Thyroid gland (tissue), 4 donors: ENCODE data around the gene ANKRD28. TPM values are rescaled to one million over a fixed set of nuclear protein-coding genes. Genes with fewer than 3 reads are reported as not detected.

Source experiments
- DNase-seq, 2 donors: peaks; one replicate each; pipeline ENCODE4 v3.0.0-alpha.2; 2019
- H3K27ac ChIP-seq, 3 donors: fragments of 200-600 bp; sonication (generic); 1 replicate in 2 of 3; 2 replicates in 1 of 3; pipeline ENCODE4 v1.5.1; 2016 to 2019; ENCODE audit warnings: mild to moderate bottlenecking in 1 of 3, moderate library complexity in 1 of 3
- H3K27me3 ChIP-seq: fragments of 200-600 bp; sonication (generic); one replicate; pipeline ENCODE4 v1.5.1; 2019
- H3K36me3 ChIP-seq, 2 donors: fragments of 200-600 bp; sonication (generic); one replicate each; pipeline ENCODE4 v1.5.1; 2016 to 2019
- H3K4me1 ChIP-seq, 2 donors: fragments of 200-600 bp; sonication (generic); one replicate each; pipeline ENCODE4 v1.5.1; 2017 to 2019
- H3K4me3 ChIP-seq, 3 donors: fragments of 200-600 bp; sonication (generic); replicated peaks in 1 of 3; 1 replicate in 2 of 3; 2 replicates in 1 of 3; pipeline ENCODE4 v1.5.1; 2016; ENCODE audit warnings: mild to moderate bottlenecking in 1 of 3
- H3K9me3 ChIP-seq: fragments of 200-600 bp; sonication (generic); one replicate; pipeline ENCODE4 v1.5.1; 2017
- CTCF ChIP-seq, 6 experiments: fragments of 200-600 bp in 3 of 6; fragments of 450-650 bp in 3 of 6; sonication (generic) in 3 of 6; IDR thresholded peaks; one replicate each; pipeline ENCODE4 v1.5.1; 2016 to 2019; ENCODE audit warnings: antibody characterized with exemption in 6 of 6, mild to moderate bottlenecking in 2 of 6, inconsistent platforms in 1 of 6, moderate library complexity in 1 of 6
- POLR2A ChIP-seq, 2 donors: fragments of 450-650 bp; IDR thresholded peaks; one replicate each; pipeline ENCODE4 v1.6.1; 2017; ENCODE audit warnings: antibody characterized with exemption in 2 of 2, mild to moderate bottlenecking in 2 of 2, moderate library complexity in 1 of 2
- WGBS, 2 donors: methylation state at CpG; one replicate each; pipeline ENCODE4 v1.1.5; 2017; 5-methylcytosine and 5-hydroxymethylcytosine counted together
- intact Hi-C: fragments of 100-400 bp; cut with DNase I; formaldehyde crosslinking; loops from one replicate; pipeline ENCODE4 v1.15.1; 2023
- total RNA-seq, 4 donors: library from RNA; depleted of rRNA; stranded (reverse); fragments of >200 nt; gene quantifications; one replicate each; pipeline ENCODE4 v1.2.3, GENCODE V29; 2016

Gene ANKRD28
- total RNA-seq, 4 donors from 2014 or later, result 61.3 to 83.3 (median 72.7) TPM

GRCh38 chr3:15716178-15716577 lies 81.6 kb downstream of the ANKRD28 start:
- no peaks in the 10 kb centered on the region for H3K9me3 ChIP-seq
- H3K27ac ChIP-seq, result peak overlapping the region in 1 of 3 donors; percentile 44
- H3K27me3 ChIP-seq, result no peaks in the 10 kb centered on the region
- intact Hi-C loops, result no loop called here
- H3K4me3 ChIP-seq, result no peak overlapping the region
- DNase-seq, result no peak
- whole genome bisulfite sequencing, 2 donors, result 94 to 100% methylated on average over 3 of the region's 3 CpGs
- H3K4me1 ChIP-seq, result peaks cover 16 to 18% of the 10 kb centered on the region in 2 donors
- no peak for TF ChIP-seq POLR2A (IDR thresholded peaks at IDR 0.05)
- no peak for TF ChIP-seq CTCF (IDR thresholded peaks at IDR 0.05)
- H3K36me3 ChIP-seq, result peaks cover 0 to 5% of the 10 kb centered on the region in 2 donors

- Histone ChIP-seq H3K36me3 (no peaks in the 10 kb centered on the region), H3K27me3 (no peaks in the 10 kb centered on the region), H3K27ac (peak overlapping the region in 1 of 3 donors; percentile 4), H3K4me1 (peaks cover 16 to 18% of the 10 kb centered on the region in 2 donors), H3K9me3 (no peaks in the 10 kb centered on the region), H3K4me3 (no peak overlapping the region)
- intact Hi-C loops, result no loop called here
- no peak for DNase-seq
- TF ChIP-seq CTCF (IDR thresholded peaks at IDR 0.05), result no peak
- no peak for TF ChIP-seq POLR2A (IDR thresholded peaks at IDR 0.05)
- 83% methylated on average over 4 of the region's 4 CpGs for WGBS, 2 donors
Observed at GRCh38 chr3:15714448-15714847, 83.3 kb downstream of the ANKRD28 start.

GRCh38 chr3:15713364-15713763 lies 84.4 kb downstream of the ANKRD28 start:
- 77 to 84% methylated on average over 5 of the region's 5 CpGs for WGBS, 2 donors
- Histone ChIP-seq H3K4me3 (no peak overlapping the region), H3K9me3 (no peaks in the 10 kb centered on the region), H3K4me1 (peaks cover 16 to 23% of the 10 kb centered on the region in 2 donors), H3K27ac (no peak overlapping the region), H3K27me3 (no peaks in the 10 kb centered on the region), H3K36me3 (no peaks in the 10 kb centered on the region)
- DNase-seq, result no peak
- TF ChIP-seq CTCF (IDR thresholded peaks at IDR 0.05) (no peak), POLR2A (IDR thresholded peaks at IDR 0.05) (no peak)
- intact Hi-C loops, result no loop called here

- H3K27ac ChIP-seq, result no peak overlapping the region
- no peaks in the 10 kb centered on the region for H3K27me3 ChIP-seq
- H3K36me3 ChIP-seq, result peaks cover 0 to 14% of the 10 kb centered on the region in 2 donors
- H3K4me3 ChIP-seq, result no peak overlapping the region
- H3K4me1 ChIP-seq, result peaks cover 11 to 20% of the 10 kb centered on the region in 2 donors
- no peak for DNase-seq
- intact Hi-C loops, result no loop called here
- TF ChIP-seq CTCF (IDR thresholded peaks at IDR 0.05), result no peak
- TF ChIP-seq POLR2A (IDR thresholded peaks at IDR 0.05), result no peak
- H3K9me3 ChIP-seq, result no peaks in the 10 kb centered on the region
Observed at GRCh38 chr3:15711281-15711680, 86.5 kb downstream of the ANKRD28 start.

- Histone ChIP-seq H3K27me3 (no peaks in the 10 kb centered on the region), H3K4me3 (no peak overlapping the region), H3K27ac (no peak overlapping the region), H3K9me3 (no peaks in the 10 kb centered on the region), H3K4me1 (peaks cover 11 to 16% of the 10 kb centered on the region in 2 donors), H3K36me3 (peaks cover 0 to 14% of the 10 kb centered on the region in 2 donors)
- DNase-seq, result no peak
- TF ChIP-seq CTCF (IDR thresholded peaks at IDR 0.05), result no peak
- no peak for TF ChIP-seq POLR2A (IDR thresholded peaks at IDR 0.05)
- 89 to 97% methylated on average over 1 of the region's 1 CpG for WGBS, 2 donors
- intact Hi-C loops, result no loop called here
Observed at GRCh38 chr3:15708882-15709677, 88.7 kb downstream of the ANKRD28 start.
